ENCODE measurements around the gene NAV3. TPM values are rescaled to one million over a fixed set of nuclear protein-coding genes. Genes with fewer than 3 reads are reported as not detected.

NAV3 gene
- total and polyA plus RNA-seq, 9 of the 15 experiments (the other 6 are each of a cell fraction or from before 2014, with no cell fraction given): 0.04 TPM; not detected in 8

DNA sequence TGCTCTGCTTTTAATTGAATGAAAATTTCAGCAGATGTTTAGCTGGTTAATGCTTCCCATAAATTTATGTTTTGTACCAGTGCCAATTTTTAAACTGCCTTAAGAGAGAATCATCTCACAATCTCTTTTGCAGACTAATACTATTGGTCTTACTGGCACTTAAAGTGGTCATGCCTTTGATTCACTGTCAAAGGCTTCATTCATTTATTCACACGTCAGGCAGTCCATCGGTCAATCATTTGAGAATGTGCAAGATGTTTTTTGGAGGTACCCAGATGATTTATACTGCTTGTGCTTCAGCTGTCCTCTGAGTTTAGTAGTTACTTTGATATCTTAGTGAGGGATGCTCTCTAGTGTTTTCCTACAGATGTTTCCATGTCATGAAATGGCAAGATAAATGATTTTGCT is 83.4 kb downstream of the NAV3 start (continued):
- TF ChIP-seq YY1 (IDR thresholded peaks at IDR 0.05; ENCODE audit: borderline replicate concordance in 1 of 3, control insufficient read depth in 1 of 3, extremely low read depth in 1 of 3, insufficient read depth in 3 of 3, insufficient read length in 1 of 3, insufficient replicate concordance in 2 of 3, low read depth in 1 of 3, low read length in 2 of 3) (no peak), FOXM1 (IDR thresholded peaks at IDR 0.05; ENCODE audit: low read depth) (no peak), FOXM1 (CRISPR knock-in tag; IDR thresholded peaks at IDR 0.05; ENCODE audit: low read depth) (no peak), ZNF253 (CRISPR knock-in tag; conservative IDR thresholded peaks at IDR 0.05) (no peak), USF2 (CRISPR knock-in tag; IDR thresholded peaks at IDR 0.05) (no peak)

DNA sequence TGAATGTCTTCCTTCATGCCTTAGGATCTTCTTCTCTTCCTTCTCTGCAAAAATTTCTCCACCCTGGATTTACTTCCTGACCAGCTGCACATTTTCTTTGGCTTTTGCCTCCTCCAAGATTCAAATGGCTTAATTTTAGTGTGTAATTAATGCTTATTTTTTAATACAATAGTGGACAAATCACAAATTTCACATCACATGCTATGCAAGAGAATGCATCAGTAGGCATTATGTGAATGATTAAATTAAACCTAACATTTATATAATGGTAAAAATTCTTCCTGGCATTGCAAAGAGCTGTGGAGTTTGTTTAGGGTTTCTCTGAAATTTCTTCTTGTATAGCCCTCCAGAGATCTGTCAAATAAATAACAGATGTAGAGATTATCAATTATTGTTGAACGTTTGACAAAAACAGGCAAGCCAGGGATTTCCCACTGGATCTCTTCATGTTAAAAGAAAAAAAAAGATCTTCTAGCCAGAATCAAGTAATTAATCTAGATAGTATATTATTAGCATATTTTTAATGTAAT is 84.4 kb downstream of the NAV3 start:
- Histone ChIP-seq H3K36me3 (ENCODE audit: control insufficient read depth, insufficient read depth, low read length) (no peaks in the 10 kb centered on the region), H3K4me1 (replicated peaks in 1 of 2; ENCODE audit: control insufficient read depth in 2 of 2, insufficient read depth in 2 of 2, low read length in 2 of 2) (no peaks in the 10 kb centered on the region), H3K9me1 (ENCODE audit: control insufficient read depth, insufficient read depth, low read length) (no peaks in the 10 kb centered on the region), H3K9me3 (replicated peaks; ENCODE audit: control insufficient read depth, insufficient read depth, low read depth, low read length) (no peaks in the 10 kb centered on the region; the same call in 1 of the 2 replicates), H3K4me3 (no peak overlapping the region), H3K4me2 (ENCODE audit: insufficient read depth, low read length) (no peak overlapping the region), H3K27ac (ENCODE audit: extremely low read depth, low read depth, low read length) (no peak overlapping the region), H3K27me3 (ENCODE audit: control insufficient read depth in 2 of 2, insufficient read depth in 2 of 2, low read length in 2 of 2) (no peaks in the 10 kb centered on the region), H3K9ac (ENCODE audit: insufficient read depth in 1 of 2, low read depth in 2 of 2, low read length in 2 of 2) (no peak overlapping the region), H2AFZ (ENCODE audit: low read depth, low read length) (no peak overlapping the region), H3K79me2 (ENCODE audit: control insufficient read depth, insufficient read depth, low read length) (no peaks in the 10 kb centered on the region), H4K20me1 (replicated peaks; ENCODE audit: control insufficient read depth, insufficient read depth, low read length) (no peaks in the 10 kb centered on the region)
- in situ Hi-C loops (cut with MboI): no loop called here
- no TSS peak for BruUV-seq (replicated peaks)
- ChIA-PET POLR2A (no interaction called here), CTCF (ENCODE audit: low intra/inter-chr PET ratio) (no interaction called here)
- FAIRE-seq (no peak), DNase-seq (ENCODE audit: extremely low read depth in 1 of 4, low spot score in 3 of 4) (no peak), ATAC-seq (no peak)
- intact Hi-C loops (cut with micrococcal nuclease): no loop called here
- no peak for TF ChIP-seq E2F4 (CRISPR knock-in tag; IDR thresholded peaks at IDR 0.05; ENCODE audit: low read depth)
- TF ChIP-seq HDGF (IDR thresholded peaks at IDR 0.05): no peak
- no peak for TF ChIP-seq ID3 (CRISPR knock-in tag; IDR thresholded peaks at IDR 0.05)
- TF ChIP-seq ID3 (tag; IDR thresholded peaks at IDR 0.05): no peak
- TF ChIP-seq RCOR1 (IDR thresholded peaks at IDR 0.05; ENCODE audit: borderline replicate concordance in 1 of 2, low read depth in 2 of 2, low read length in 2 of 2): no peak
- TF ChIP-seq ZFPM2 (CRISPR knock-in tag; IDR thresholded peaks at IDR 0.05): no peak
- TF ChIP-seq, protein P1, sequence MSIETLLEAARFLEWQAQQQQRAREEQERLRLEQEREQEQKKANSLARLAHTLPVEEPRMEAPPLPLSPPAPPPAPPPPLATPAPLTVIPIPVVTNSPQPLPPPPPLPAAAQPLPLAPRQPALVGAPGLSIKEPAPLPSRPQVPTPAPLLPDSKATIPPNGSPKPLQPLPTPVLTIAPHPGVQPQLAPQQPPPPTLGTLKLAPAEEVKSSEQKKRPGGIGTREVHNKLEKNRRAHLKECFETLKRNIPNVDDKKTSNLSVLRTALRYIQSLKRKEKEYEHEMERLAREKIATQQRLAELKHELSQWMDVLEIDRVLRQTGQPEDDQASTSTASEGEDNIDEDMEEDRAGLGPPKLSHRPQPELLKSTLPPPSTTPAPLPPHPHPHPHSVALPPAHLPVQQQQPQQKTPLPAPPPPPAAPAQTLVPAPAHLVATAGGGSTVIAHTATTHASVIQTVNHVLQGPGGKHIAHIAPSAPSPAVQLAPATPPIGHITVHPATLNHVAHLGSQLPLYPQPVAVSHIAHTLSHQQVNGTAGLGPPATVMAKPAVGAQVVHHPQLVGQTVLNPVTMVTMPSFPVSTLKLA (conservative IDR thresholded peaks at IDR 0.05): no peak
- TF ChIP-seq RFX1 (IDR thresholded peaks at IDR 0.05): no peak
- 11% methylated on average over 1 of the region's 1 CpG for WGBS (ENCODE audit: insufficient coverage, low coverage, missing lambda C conversion rate)
